ENCODE measurements around the gene PGM1. TPM values are rescaled to one million over a fixed set of nuclear protein-coding genes. Genes with fewer than 3 reads are reported as not detected.

Gene PGM1
- total RNA-seq, 1 experiment from 2014 or later = 111 TPM

GRCh38 chr1:63600248-63600647 is 7.0 kb downstream of the PGM1 start (continued):
- no peak for TF ChIP-seq AFF4 (CRISPR knock-in tag; IDR thresholded peaks at IDR 0.05; ENCODE audit: borderline replicate concordance)

- DNase-seq (ENCODE audit: low spot score) = no peak
- ChIA-PET POLR2A (no interaction called here), CTCF (interaction anchor here (0.6 to 2.3 kb wide), 5 partner anchors 24 to 90 kb away, joined by 3 to 14 read pairs (median 3); no protein-coding TSS in a partner anchor)
- Mint-ChIP-seq H3K4me3 (no peak overlapping the region), H3K27me3 (ENCODE audit: low read depth) (no peaks in the 10 kb centered on the region), H3K27ac (no peak overlapping the region), H3K36me3 (peaks cover 5% of the 10 kb centered on the region), H3K4me1 (peaks cover 32% of the 10 kb centered on the region), H3K9me3 (no peaks in the 10 kb centered on the region)
- TF ChIP-seq ZNF281 (CRISPR knock-in tag; IDR thresholded peaks at IDR 0.05) (no peak), CBFB (CRISPR knock-in tag; IDR thresholded peaks at IDR 0.05; ENCODE audit: low read depth) (no peak), ESRRA (CRISPR knock-in tag; IDR thresholded peaks at IDR 0.05; ENCODE audit: borderline replicate concordance) (no peak), MAX (CRISPR knock-in tag; IDR thresholded peaks at IDR 0.05) (no peak), RELA (CRISPR knock-in tag; IDR thresholded peaks at IDR 0.05; ENCODE audit: borderline replicate concordance) (no peak), NR3C1 (CRISPR knock-in tag; conservative IDR thresholded peaks at IDR 0.05; ENCODE audit: low read depth) (no peak), FOXJ3 (CRISPR knock-in tag; IDR thresholded peaks at IDR 0.05; ENCODE audit: borderline replicate concordance) (no peak), ZSCAN18 (CRISPR knock-in tag; IDR thresholded peaks at IDR 0.05) (no peak), ZNF416 (CRISPR knock-in tag; IDR thresholded peaks at IDR 0.05) (no peak), ZMAT4 (CRISPR knock-in tag; IDR thresholded peaks at IDR 0.05) (no peak), USF2 (CRISPR knock-in tag; IDR thresholded peaks at IDR 0.05) (no peak), ATF1 (CRISPR knock-in tag; IDR thresholded peaks at IDR 0.05) (no peak), ZNF396 (CRISPR knock-in tag; IDR thresholded peaks at IDR 0.05; ENCODE audit: borderline replicate concordance) (no peak)
- ATAC-seq = no peak
Observed at GRCh38 chr1:63601061-63601460, 7.8 kb downstream of the PGM1 start.

Measured in WTC11 (cell line).